ENCODE measurements around the gene SEC14L1.

GRCh38 chr17:77129568-77130301 lies 11.0 kb upstream of the SEC14L1 start:
- no peak for TF ChIP-seq CTCF (IDR thresholded peaks at IDR 0.05)
- TF ChIP-seq POLR2A (IDR thresholded peaks at IDR 0.05) = no peak
